ENCODE data around the gene C16orf74. TPM values are rescaled to one million over a fixed set of nuclear protein-coding genes. Genes with fewer than 3 reads are reported as not detected.

C16orf74 gene
- total RNA-seq, 4 donors from 2014 or later = 1.3 TPM; not detected in 3

DNA sequence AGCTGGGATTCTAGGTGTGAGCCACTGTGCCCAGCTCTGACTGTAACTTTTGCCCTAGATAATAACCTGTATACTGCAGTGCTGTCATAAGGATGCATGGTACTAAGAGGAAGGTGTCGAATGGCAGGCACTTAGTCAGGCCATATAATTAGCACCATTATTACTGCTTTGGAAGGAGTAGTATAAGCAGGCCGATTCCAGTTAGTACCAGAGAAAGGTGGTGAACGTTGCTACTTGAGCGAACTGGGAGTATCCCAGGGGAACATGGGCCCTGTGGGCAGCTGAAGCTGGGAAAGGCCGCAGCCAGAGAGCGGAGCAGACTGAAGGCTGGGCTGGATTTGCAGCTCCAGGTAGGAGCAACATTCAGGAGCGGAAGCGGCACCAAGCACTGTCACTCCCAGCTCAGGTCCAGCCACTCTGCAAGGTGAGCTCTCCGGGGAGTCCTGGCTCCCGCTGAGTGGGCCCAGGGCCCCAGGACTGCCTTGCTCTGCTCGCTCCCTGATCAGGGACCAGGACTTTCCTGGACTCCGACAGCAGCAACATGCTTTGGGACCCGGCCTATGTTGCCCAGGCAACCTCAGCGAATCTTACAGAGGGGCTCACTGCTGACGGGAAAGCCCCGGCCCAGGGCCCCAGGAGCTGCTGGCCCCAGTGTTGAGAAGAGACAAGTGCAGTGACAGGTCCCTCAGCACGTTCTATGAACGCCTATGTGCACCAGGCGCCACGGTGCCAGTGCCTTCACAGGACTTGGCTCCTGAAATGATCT lies 28.6 kb downstream of the C16orf74 start:
- Histone ChIP-seq H3K27ac (peak overlapping the region; percentile 68 to 84 (median 82)), H3K9me3 (no peaks in the 10 kb centered on the region), H3K27me3 (peaks cover 0 to 3% (median 0%) of the 10 kb centered on the region in 3 donors), H3K36me3 (no peaks in the 10 kb centered on the region), H3K4me3 (no peak overlapping the region), H3K4me1 (peaks cover 30 to 32% of the 10 kb centered on the region in 2 donors)
- DNase-seq = peak; percentile 49 to 55
- in situ Hi-C loops (cut with MboI; ENCODE audit: low sequenced_read_pairs in 4 of 4) = loop anchor here in 1 of 4 donors (25.0 kb wide), 2 partner anchors 310 to 460 kb away; no protein-coding TSS in a partner anchor
- intact Hi-C loops (cut with DNase I; ENCODE audit: low total_unique reads) = no loop called here
- TF ChIP-seq POLR2A (IDR thresholded peaks at IDR 0.05) (no peak), CTCF (IDR thresholded peaks at IDR 0.05 in 4 of 5, conservative IDR thresholded peaks at IDR 0.05 in 1 of 5) (no peak)
- peak; percentile 92 to 96 for ATAC-seq

DNA sequence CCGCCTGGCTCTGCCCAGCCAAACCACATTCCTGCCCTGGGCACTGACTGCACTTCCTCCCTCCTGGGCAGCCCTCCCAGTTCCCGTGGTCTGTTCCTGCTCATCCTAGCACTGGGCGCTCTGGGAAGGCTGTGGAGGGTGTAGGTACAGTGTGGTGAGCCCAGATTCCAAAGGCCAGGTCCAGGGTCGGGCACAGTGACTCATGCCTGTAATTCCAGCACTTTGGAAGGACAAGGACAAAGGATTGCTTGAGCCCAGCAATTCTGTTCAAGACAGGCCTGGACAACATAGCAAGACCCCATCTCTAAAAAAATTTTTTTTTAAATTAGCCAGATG lies 30.6 kb downstream of the C16orf74 start:
- H3K4me3 ChIP-seq = no peak overlapping the region
- TF ChIP-seq POLR2A (IDR thresholded peaks at IDR 0.05) = no peak
- TF ChIP-seq CTCF (IDR thresholded peaks at IDR 0.05 in 4 of 5, conservative IDR thresholded peaks at IDR 0.05 in 1 of 5) = no peak
- intact Hi-C loops (cut with DNase I; ENCODE audit: low total_unique reads) (no loop called here), in situ Hi-C loops (cut with MboI; ENCODE audit: low sequenced_read_pairs in 4 of 4) (loop anchor here in 1 of 4 donors (25.0 kb wide), 2 partner anchors 308 to 458 kb away; no protein-coding TSS in a partner anchor)
- peaks cover 30 to 32% of the 10 kb centered on the region in 2 donors for H3K4me1 ChIP-seq
- no peaks in the 10 kb centered on the region for H3K36me3 ChIP-seq
- no peaks in the 10 kb centered on the region for H3K9me3 ChIP-seq
- no peaks in the 10 kb centered on the region for H3K27me3 ChIP-seq
- peak overlapping the region in 1 of 4 donors; percentile 40 for H3K27ac ChIP-seq
- no peak for ATAC-seq
- peak; percentile 20 to 41 for DNase-seq

GRCh38 chr16:85719605-85720301 lies 31.1 kb downstream of the C16orf74 start:
- ATAC-seq (no peak), DNase-seq (no peak)
- intact Hi-C loops (cut with DNase I; ENCODE audit: low total_unique reads) = loop anchor here (2.0 to 10.0 kb wide), 4 partner anchors 61 to 442 kb away; partner anchors contain the start of gene GSE1
- H3K4me1 ChIP-seq = peaks cover 30 to 32% of the 10 kb centered on the region in 2 donors
- no peaks in the 10 kb centered on the region for H3K9me3 ChIP-seq
- H3K27ac ChIP-seq = peak overlapping the region in 1 of 4 donors; percentile 40
- H3K4me3 ChIP-seq = no peak overlapping the region
- TF ChIP-seq CTCF (IDR thresholded peaks at IDR 0.05 in 4 of 5, conservative IDR thresholded peaks at IDR 0.05 in 1 of 5) = no peak
- no peak for TF ChIP-seq POLR2A (IDR thresholded peaks at IDR 0.05)
- in situ Hi-C loops (cut with MboI; ENCODE audit: low sequenced_read_pairs in 4 of 4) = loop anchor here in 1 of 4 donors (10.0 to 25.0 kb wide), 3 partner anchors 55 to 457 kb away; no protein-coding TSS in a partner anchor
- H3K27me3 ChIP-seq = no peaks in the 10 kb centered on the region
- no peaks in the 10 kb centered on the region for H3K36me3 ChIP-seq

DNA sequence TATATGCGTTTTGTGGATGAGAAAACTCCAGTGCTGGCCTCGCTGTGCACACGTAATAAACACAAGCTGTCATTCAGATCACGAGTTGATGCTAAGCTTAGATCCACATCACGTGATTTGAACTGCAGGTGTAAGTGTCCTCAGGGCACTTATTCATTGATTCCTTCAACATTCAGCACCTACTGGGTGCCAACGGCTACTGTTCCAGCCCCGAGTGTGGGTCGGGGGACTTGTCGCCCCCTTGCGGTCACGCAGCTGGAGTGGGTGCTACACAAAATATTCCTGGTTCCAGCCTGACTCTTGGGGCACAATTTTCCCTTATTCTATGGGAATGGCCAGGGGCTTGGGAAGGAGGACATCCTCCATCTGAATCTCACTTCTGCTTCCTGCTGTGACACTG lies 32.2 kb downstream of the C16orf74 start:
- no peak for DNase-seq
- intact Hi-C loops (cut with DNase I; ENCODE audit: low total_unique reads) = loop anchor here (2.0 to 10.0 kb wide), 4 partner anchors 60 to 441 kb away; partner anchors contain the start of gene GSE1
- Histone ChIP-seq H3K36me3 (no peaks in the 10 kb centered on the region), H3K4me3 (no peak overlapping the region), H3K27me3 (no peaks in the 10 kb centered on the region), H3K27ac (peak overlapping the region in 1 of 4 donors; percentile 15), H3K9me3 (no peaks in the 10 kb centered on the region), H3K4me1 (peaks cover 30 to 32% of the 10 kb centered on the region in 2 donors)
- in situ Hi-C loops (cut with MboI; ENCODE audit: low sequenced_read_pairs in 4 of 4) = loop anchor here in 1 of 4 donors (10.0 to 25.0 kb wide), 3 partner anchors 54 to 456 kb away; no protein-coding TSS in a partner anchor
- TF ChIP-seq POLR2A (IDR thresholded peaks at IDR 0.05) (no peak), CTCF (IDR thresholded peaks at IDR 0.05 in 4 of 5, conservative IDR thresholded peaks at IDR 0.05 in 1 of 5) (peak in 4 of 5 experiments; percentile 28 to 49 (median 36))
- peak; percentile 21 to 60 for ATAC-seq

Data from gastrocnemius medialis (tissue), 4 donors.